ENCODE results near the gene GAS7. TPM values are rescaled to one million over a fixed set of nuclear protein-coding genes. Genes with fewer than 3 reads are reported as not detected.

Gene GAS7
- polyA plus RNA-seq, 2 donors: 6.4 to 7.7 TPM

GRCh38 chr17:10147040-10147439 lies 51.4 kb downstream of the GAS7 start:
- 76 to 83% methylated on average over 4 of the region's 4 CpGs for WGBS, 2 donors
- no peaks in the 10 kb centered on the region for H3K9me3 ChIP-seq (ENCODE audit: control insufficient read depth in 2 of 2, insufficient read depth in 1 of 2, low read depth in 1 of 2, low read length in 1 of 2)
- no peaks in the 10 kb centered on the region for H3K27me3 ChIP-seq (ENCODE audit: control insufficient read depth in 1 of 2, insufficient read depth in 2 of 2, low read length in 2 of 2)
- H3K4me1 ChIP-seq (ENCODE audit: control insufficient read depth in 2 of 2, insufficient read depth in 2 of 2, low read length in 1 of 2): peaks cover 0 to 2% of the 10 kb centered on the region in 2 donors
- no peak overlapping the region for H3K27ac ChIP-seq (ENCODE audit: low read depth in 2 of 2, low read length in 1 of 2)
- no peak overlapping the region for H3K4me3 ChIP-seq (ENCODE audit: low read depth in 1 of 2, low read length in 2 of 2)
- no peaks in the 10 kb centered on the region for H3K36me3 ChIP-seq (ENCODE audit: control insufficient read depth in 2 of 2, insufficient read depth in 2 of 2, low read length in 1 of 2)

- no peak overlapping the region for H3K4me3 ChIP-seq (ENCODE audit: low read depth in 1 of 2, low read length in 2 of 2)
- WGBS, 2 donors: 36 to 37% methylated on average over 7 of the region's 7 CpGs
- no peaks in the 10 kb centered on the region for H3K9me3 ChIP-seq (ENCODE audit: control insufficient read depth in 2 of 2, insufficient read depth in 1 of 2, low read depth in 1 of 2, low read length in 1 of 2)
- no peak overlapping the region for H3K27ac ChIP-seq (ENCODE audit: low read depth in 2 of 2, low read length in 1 of 2)
- no peaks in the 10 kb centered on the region for H3K4me1 ChIP-seq (ENCODE audit: control insufficient read depth in 2 of 2, insufficient read depth in 2 of 2, low read length in 1 of 2)
- H3K36me3 ChIP-seq (ENCODE audit: control insufficient read depth in 2 of 2, insufficient read depth in 2 of 2, low read length in 1 of 2): no peaks in the 10 kb centered on the region
- H3K27me3 ChIP-seq (ENCODE audit: control insufficient read depth in 1 of 2, insufficient read depth in 2 of 2, low read length in 2 of 2): no peaks in the 10 kb centered on the region
These were observed 53.4 kb downstream of the GAS7 start for GRCh38 chr17:10144982-10145381.

- WGBS, 2 donors: 90 to 91% methylated on average over 6 of the region's 6 CpGs
- Histone ChIP-seq H3K27ac (ENCODE audit: low read depth in 2 of 2, low read length in 1 of 2) (no peak overlapping the region), H3K36me3 (ENCODE audit: control insufficient read depth in 2 of 2, insufficient read depth in 2 of 2, low read length in 1 of 2) (no peaks in the 10 kb centered on the region), H3K27me3 (ENCODE audit: control insufficient read depth in 1 of 2, insufficient read depth in 2 of 2, low read length in 2 of 2) (no peaks in the 10 kb centered on the region), H3K4me1 (ENCODE audit: control insufficient read depth in 2 of 2, insufficient read depth in 2 of 2, low read length in 1 of 2) (no peaks in the 10 kb centered on the region), H3K4me3 (ENCODE audit: low read depth in 1 of 2, low read length in 2 of 2) (no peak overlapping the region), H3K9me3 (ENCODE audit: control insufficient read depth in 2 of 2, insufficient read depth in 1 of 2, low read depth in 1 of 2, low read length in 1 of 2) (no peaks in the 10 kb centered on the region)
These were observed 54.0 kb downstream of the GAS7 start for GRCh38 chr17:10144456-10144855.

GRCh38 chr17:10141436-10141835 lies 57.0 kb downstream of the GAS7 start:
- no peaks in the 10 kb centered on the region for H3K27me3 ChIP-seq (ENCODE audit: control insufficient read depth in 1 of 2, insufficient read depth in 2 of 2, low read length in 2 of 2)
- no peaks in the 10 kb centered on the region for H3K9me3 ChIP-seq (ENCODE audit: control insufficient read depth in 2 of 2, insufficient read depth in 1 of 2, low read depth in 1 of 2, low read length in 1 of 2)
- WGBS, 2 donors: 85 to 91% methylated on average over 2 of the region's 2 CpGs
- no peaks in the 10 kb centered on the region for H3K4me1 ChIP-seq (ENCODE audit: control insufficient read depth in 2 of 2, insufficient read depth in 2 of 2, low read length in 1 of 2)
- no peaks in the 10 kb centered on the region for H3K36me3 ChIP-seq (ENCODE audit: control insufficient read depth in 2 of 2, insufficient read depth in 2 of 2, low read length in 1 of 2)
- no peak overlapping the region for H3K27ac ChIP-seq (ENCODE audit: low read depth in 2 of 2, low read length in 1 of 2)
- no peak overlapping the region for H3K4me3 ChIP-seq (ENCODE audit: low read depth in 1 of 2, low read length in 2 of 2)

- Histone ChIP-seq H3K4me1 (ENCODE audit: control insufficient read depth in 2 of 2, insufficient read depth in 2 of 2, low read length in 1 of 2) (no peaks in the 10 kb centered on the region), H3K36me3 (ENCODE audit: control insufficient read depth in 2 of 2, insufficient read depth in 2 of 2, low read length in 1 of 2) (no peaks in the 10 kb centered on the region), H3K4me3 (ENCODE audit: low read depth in 1 of 2, low read length in 2 of 2) (no peak overlapping the region), H3K9me3 (ENCODE audit: control insufficient read depth in 2 of 2, insufficient read depth in 1 of 2, low read depth in 1 of 2, low read length in 1 of 2) (no peaks in the 10 kb centered on the region), H3K27me3 (ENCODE audit: control insufficient read depth in 1 of 2, insufficient read depth in 2 of 2, low read length in 2 of 2) (no peaks in the 10 kb centered on the region), H3K27ac (ENCODE audit: low read depth in 2 of 2, low read length in 1 of 2) (no peak overlapping the region)
- 87 to 89% methylated on average over 2 of the region's 2 CpGs for WGBS, 2 donors
These were observed 58.8 kb downstream of the GAS7 start for GRCh38 chr17:10139577-10139976.

GRCh38 chr17:10136258-10136981 lies 62.0 kb downstream of the GAS7 start:
- Histone ChIP-seq H3K4me3 (ENCODE audit: low read depth in 1 of 2, low read length in 2 of 2) (no peak overlapping the region), H3K36me3 (ENCODE audit: control insufficient read depth in 2 of 2, insufficient read depth in 2 of 2, low read length in 1 of 2) (no peaks in the 10 kb centered on the region), H3K9me3 (ENCODE audit: control insufficient read depth in 2 of 2, insufficient read depth in 1 of 2, low read depth in 1 of 2, low read length in 1 of 2) (no peaks in the 10 kb centered on the region), H3K27ac (ENCODE audit: low read depth in 2 of 2, low read length in 1 of 2) (no peak overlapping the region), H3K27me3 (ENCODE audit: control insufficient read depth in 1 of 2, insufficient read depth in 2 of 2, low read length in 2 of 2) (no peaks in the 10 kb centered on the region), H3K4me1 (ENCODE audit: control insufficient read depth in 2 of 2, insufficient read depth in 2 of 2, low read length in 1 of 2) (no peaks in the 10 kb centered on the region)
- WGBS, 2 donors: 72 to 76% methylated on average over 15 of the region's 15 CpGs

- WGBS, 2 donors: 49 to 50% methylated on average over 12 of the region's 12 CpGs
- no peak overlapping the region for H3K27ac ChIP-seq (ENCODE audit: low read depth in 2 of 2, low read length in 1 of 2)
- H3K4me3 ChIP-seq (ENCODE audit: low read depth in 1 of 2, low read length in 2 of 2): no peak overlapping the region
- no peaks in the 10 kb centered on the region for H3K9me3 ChIP-seq (ENCODE audit: control insufficient read depth in 2 of 2, insufficient read depth in 1 of 2, low read depth in 1 of 2, low read length in 1 of 2)
- no peaks in the 10 kb centered on the region for H3K36me3 ChIP-seq (ENCODE audit: control insufficient read depth in 2 of 2, insufficient read depth in 2 of 2, low read length in 1 of 2)
- no peaks in the 10 kb centered on the region for H3K4me1 ChIP-seq (ENCODE audit: control insufficient read depth in 2 of 2, insufficient read depth in 2 of 2, low read length in 1 of 2)
- H3K27me3 ChIP-seq (ENCODE audit: control insufficient read depth in 1 of 2, insufficient read depth in 2 of 2, low read length in 2 of 2): no peaks in the 10 kb centered on the region
These were observed 62.7 kb downstream of the GAS7 start for GRCh38 chr17:10135539-10136257.

GRCh38 chr17:10130677-10131076 lies 67.7 kb downstream of the GAS7 start:
- Histone ChIP-seq H3K27me3 (ENCODE audit: control insufficient read depth in 1 of 2, insufficient read depth in 2 of 2, low read length in 2 of 2) (no peaks in the 10 kb centered on the region), H3K4me3 (ENCODE audit: low read depth in 1 of 2, low read length in 2 of 2) (no peak overlapping the region), H3K4me1 (ENCODE audit: control insufficient read depth in 2 of 2, insufficient read depth in 2 of 2, low read length in 1 of 2) (peaks cover 3 to 5% of the 10 kb centered on the region in 2 donors), H3K9me3 (ENCODE audit: control insufficient read depth in 2 of 2, insufficient read depth in 1 of 2, low read depth in 1 of 2, low read length in 1 of 2) (no peaks in the 10 kb centered on the region), H3K27ac (ENCODE audit: low read depth in 2 of 2, low read length in 1 of 2) (no peak overlapping the region), H3K36me3 (ENCODE audit: control insufficient read depth in 2 of 2, insufficient read depth in 2 of 2, low read length in 1 of 2) (no peaks in the 10 kb centered on the region)
- 81% methylated on average over 5 of the region's 5 CpGs for WGBS, 2 donors

GRCh38 chr17:10130263-10130662 lies 68.1 kb downstream of the GAS7 start:
- Histone ChIP-seq H3K4me1 (ENCODE audit: control insufficient read depth in 2 of 2, insufficient read depth in 2 of 2, low read length in 1 of 2) (peaks cover 3 to 5% of the 10 kb centered on the region in 2 donors), H3K36me3 (ENCODE audit: control insufficient read depth in 2 of 2, insufficient read depth in 2 of 2, low read length in 1 of 2) (no peaks in the 10 kb centered on the region), H3K27me3 (ENCODE audit: control insufficient read depth in 1 of 2, insufficient read depth in 2 of 2, low read length in 2 of 2) (no peaks in the 10 kb centered on the region), H3K27ac (ENCODE audit: low read depth in 2 of 2, low read length in 1 of 2) (no peak overlapping the region), H3K4me3 (ENCODE audit: low read depth in 1 of 2, low read length in 2 of 2) (no peak overlapping the region), H3K9me3 (ENCODE audit: control insufficient read depth in 2 of 2, insufficient read depth in 1 of 2, low read depth in 1 of 2, low read length in 1 of 2) (no peaks in the 10 kb centered on the region)
- WGBS, 2 donors: 52 to 60% methylated on average over 5 of the region's 5 CpGs

Data from esophagus (tissue), 2 donors.